T-helper 2 cell treated with Interferon-gamma antibody and Interleukin-4, amounts not matched to agents 100 ng/mL and 5 ng/mL, for 36 hours (primary cell): Measurements from ENCODE around the gene METTL21A. TPM values are rescaled to one million over a fixed set of nuclear protein-coding genes. Genes with fewer than 3 reads are reported as not detected.
"Not testable (repeated sequence)": the region's sequence is repeated elsewhere in the genome, so short reads cannot be mapped to it uniquely, and the experiment has no call there.

Experiments
- intact Hi-C: fragments of 100-400 bp; cut with micrococcal nuclease; formaldehyde crosslinking; loops from one replicate; pipeline ENCODE4 v1.15.1; 2023
- total RNA-seq: library from RNA; stranded (reverse); gene quantifications from 2 replicates; pipeline ENCODE4 v1.2.3, GENCODE V29; 2022

METTL21A gene
- total RNA-seq: 21.2 and 22.9 TPM in 2 replicates

- intact Hi-C loops: loop anchor here (1.0 to 10.0 kb wide), 8 partner anchors 86 to 1468 kb away; partner anchors contain the start of genes CCNYL1, CREB1, EEF1B2 and NDUFS1
Observed at GRCh38 chr2:207625014-207625907, at the start of gene METTL21A. METTL21A (minus strand) TSS chr2:207625394; CDS start chr2:207624375, 1,019 bp downstream.

- intact Hi-C loops: no loop called here
Observed at GRCh38 chr2:207674826-207675225, 49.6 kb upstream of the METTL21A start.

GRCh38 chr2:207674266-207674774, 49.1 kb upstream of the METTL21A start:
- intact Hi-C loops: no loop called here

GRCh38 chr2:207673431-207673830, 48.2 kb upstream of the METTL21A start:
- intact Hi-C loops: no loop called here

GRCh38 chr2:207670887-207671286, 45.7 kb upstream of the METTL21A start:
- intact Hi-C loops: no loop called here

GRCh38 chr2:207663870-207664545, 38.8 kb upstream of the METTL21A start:
- intact Hi-C loops: no loop called here

GRCh38 chr2:207662203-207662602, 37.0 kb upstream of the METTL21A start:
- intact Hi-C loops: no loop called here

- intact Hi-C loops: no loop called here
Observed at GRCh38 chr2:207660994-207661393, 35.8 kb upstream of the METTL21A start.

GRCh38 chr2:207658156-207658555, 33.0 kb upstream of the METTL21A start:
- intact Hi-C loops: no loop called here

GRCh38 chr2:207655000-207655399, 29.8 kb upstream of the METTL21A start:
- intact Hi-C loops: no loop called here

GRCh38 chr2:207646582-207646981, 21.4 kb upstream of the METTL21A start:
- intact Hi-C loops: not testable (repeated sequence)

GRCh38 chr2:207643892-207644291, 18.7 kb upstream of the METTL21A start:
- intact Hi-C loops: no loop called here

GRCh38 chr2:207640661-207641060, 15.5 kb upstream of the METTL21A start:
- intact Hi-C loops: no loop called here

- intact Hi-C loops: no loop called here
Observed at GRCh38 chr2:207640160-207640559, 15.0 kb upstream of the METTL21A start.

GRCh38 chr2:207639288-207639687, 14.1 kb upstream of the METTL21A start:
- intact Hi-C loops: not testable (repeated sequence)

- intact Hi-C loops: no loop called here
Observed at GRCh38 chr2:207635468-207636200, 10.4 kb upstream of the METTL21A start.

- intact Hi-C loops: no loop called here
Observed at GRCh38 chr2:207633686-207634085, 8.5 kb upstream of the METTL21A start.

GRCh38 chr2:207632575-207633493, 7.6 kb upstream of the METTL21A start:
- intact Hi-C loops: no loop called here

GRCh38 chr2:207630491-207630890, 5.3 kb upstream of the METTL21A start:
- intact Hi-C loops: no loop called here

GRCh38 chr2:207629553-207629952, 4.4 kb upstream of the METTL21A start:
- intact Hi-C loops: loop anchor here (5.0 to 10.0 kb wide), 3 partner anchors 295 to 1472 kb away; partner anchors contain the start of genes EEF1B2 and NDUFS1
